GM19240 (cell line): ENCODE measurements around the gene ZSWIM7.

Experiments
- DNase-seq: peaks from one replicate; pipeline ENCODE4 v3.0.0; 2011; ENCODE audit warnings: low spot score; ENCODE audit not compliant: insufficient read length

ZSWIM7 gene, protein sequence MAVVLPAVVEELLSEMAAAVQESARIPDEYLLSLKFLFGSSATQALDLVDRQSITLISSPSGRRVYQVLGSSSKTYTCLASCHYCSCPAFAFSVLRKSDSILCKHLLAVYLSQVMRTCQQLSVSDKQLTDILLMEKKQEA

DNA sequence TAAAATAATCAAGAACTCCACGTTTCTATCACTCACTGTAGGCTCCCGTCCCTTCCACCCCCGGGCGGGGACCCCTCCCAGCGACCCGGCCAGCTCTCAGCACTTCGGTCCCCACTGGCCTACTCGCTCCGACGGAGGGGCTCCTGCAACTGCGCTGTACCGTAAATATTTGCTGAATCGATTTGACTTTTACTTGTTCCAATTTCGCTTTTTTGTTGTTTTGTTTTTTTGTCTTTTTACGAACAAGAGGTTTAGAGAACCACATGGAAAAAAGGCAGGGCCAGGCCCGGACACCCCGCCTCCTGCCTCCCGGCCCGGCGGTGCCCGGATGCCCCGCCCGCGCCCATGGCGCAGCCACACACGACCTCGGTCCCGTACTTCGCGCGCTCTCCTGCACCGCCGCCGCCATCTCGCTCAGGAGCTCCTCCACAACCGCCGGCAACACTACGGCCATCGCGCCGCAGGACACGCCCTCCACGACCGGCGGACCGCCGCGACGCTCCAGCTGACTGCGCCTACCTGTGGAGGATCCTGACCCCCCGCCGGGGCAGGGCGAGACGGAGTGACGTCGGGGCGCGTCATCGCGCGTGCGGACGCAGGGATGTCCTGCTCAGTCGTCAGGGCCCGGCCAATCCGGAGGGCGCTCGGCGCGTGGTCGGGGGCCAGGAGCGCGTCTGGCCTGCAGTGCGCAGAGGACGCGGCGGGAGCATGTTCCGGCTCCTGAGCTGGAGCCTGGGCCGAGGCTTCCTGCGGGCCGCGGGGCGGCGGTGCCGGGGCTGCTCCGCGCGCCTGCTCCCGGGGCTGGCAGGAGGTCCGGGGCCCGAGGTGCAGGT lies at the start of gene ZSWIM7, which contains the start of gene TTC19:
Gene ZSWIM7 (minus strand): TSS at position 564 of the 833 bp plus-strand sequence. CDS start 110 bp downstream, at position 454.
Gene TTC19 (plus strand): TSS at position 684 of the 833 bp plus-strand sequence. CDS start 25 bp downstream, at position 709.
- DNase-seq = peak; percentile 91

DNA sequence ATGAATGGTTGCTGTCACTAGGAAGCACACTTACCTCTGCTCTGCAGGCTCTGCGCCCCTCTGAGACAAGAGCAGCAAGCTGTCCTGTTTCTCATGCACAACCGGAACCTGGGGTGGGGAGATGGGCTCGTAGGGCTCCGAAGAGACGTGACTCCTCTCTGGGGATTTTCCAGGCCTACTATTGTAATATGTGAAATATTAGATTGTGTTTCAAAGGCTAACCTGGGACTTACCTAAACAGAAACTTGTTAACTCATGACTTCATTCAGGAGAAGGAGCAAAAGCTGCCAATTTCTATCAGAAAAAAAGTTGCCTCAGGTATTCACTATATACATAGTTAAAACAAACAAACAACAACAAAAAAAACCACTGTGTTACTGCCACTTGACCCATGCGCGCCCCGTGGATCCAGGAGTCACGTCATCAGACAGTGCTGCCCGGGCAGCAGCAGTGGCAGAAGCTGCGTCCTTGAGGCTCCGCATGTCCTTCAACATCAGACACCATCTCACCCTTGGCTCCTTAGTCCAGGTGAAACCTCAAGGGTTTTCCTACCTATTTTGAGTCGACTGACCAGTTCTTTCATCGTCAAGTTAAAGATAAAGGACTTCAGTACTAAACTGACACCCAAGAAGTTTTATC lies 49.4 kb upstream of the ZSWIM7 start:
- DNase-seq = no peak

DNA sequence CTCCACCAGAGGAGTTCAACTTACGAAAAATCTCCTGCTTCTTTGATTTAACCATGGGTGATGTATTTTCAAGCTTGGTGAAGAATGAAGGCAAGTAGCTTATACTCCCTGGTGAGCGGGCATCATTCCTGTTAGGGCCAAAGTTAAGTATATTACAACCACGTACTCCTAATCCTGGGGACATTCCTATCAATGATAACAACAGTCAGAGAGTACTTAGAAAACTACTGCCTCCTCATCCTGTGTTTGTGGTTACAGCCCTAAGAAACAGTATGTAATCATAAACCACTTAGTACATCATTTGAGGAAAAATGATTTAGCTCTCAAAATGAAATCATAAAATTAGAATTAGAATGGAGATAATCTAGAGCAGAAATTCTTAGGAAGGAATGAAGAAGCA lies 47.5 kb upstream of the ZSWIM7 start:
- DNase-seq = no peak

DNA sequence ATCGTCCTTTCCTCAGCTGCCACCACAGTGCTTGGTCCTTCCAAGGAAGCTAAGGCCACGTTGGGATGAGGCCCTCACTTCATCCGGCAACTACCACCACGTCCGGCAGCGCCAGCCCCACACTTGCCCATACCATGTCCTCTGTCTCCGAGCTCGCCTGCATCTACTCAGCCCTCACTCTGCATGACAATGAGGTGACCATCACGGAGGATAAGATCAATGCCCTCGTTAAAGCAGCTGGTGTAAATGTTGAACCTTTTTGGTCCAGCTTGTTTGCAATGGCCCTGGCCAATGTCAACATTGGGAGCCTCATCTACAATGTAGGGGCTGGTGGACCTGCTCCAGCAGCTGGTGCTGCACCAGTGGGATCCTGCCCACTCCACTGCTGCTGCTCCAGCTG lies 45.0 kb upstream of the ZSWIM7 start:
- DNase-seq = no peak

DNA sequence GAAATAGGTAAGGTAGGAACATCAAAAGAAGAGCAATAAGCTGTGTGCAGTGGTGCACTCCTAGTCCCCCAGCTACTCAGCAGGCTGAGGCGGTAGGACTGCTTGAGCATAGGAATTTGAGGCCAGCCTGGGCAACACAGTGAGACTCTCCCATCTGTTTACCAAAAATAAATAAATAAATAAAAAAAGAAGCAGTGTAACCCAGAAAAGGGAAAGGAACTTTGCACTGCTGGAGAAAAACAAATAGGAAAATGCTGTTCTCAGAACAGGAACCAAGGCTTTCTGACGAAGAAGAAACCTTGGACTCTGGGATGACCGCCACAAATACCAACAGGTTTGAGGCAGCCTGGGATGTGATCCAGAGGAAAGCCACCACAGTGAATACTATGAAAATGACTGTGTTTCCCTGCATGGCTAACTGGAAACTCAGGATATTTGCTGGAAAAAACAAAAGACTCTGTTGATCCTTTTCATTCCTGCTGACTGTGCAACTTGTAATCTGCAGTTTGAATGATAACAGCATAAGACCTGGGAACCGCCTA lies 41.3 kb upstream of the ZSWIM7 start:
- DNase-seq = no peak

DNA sequence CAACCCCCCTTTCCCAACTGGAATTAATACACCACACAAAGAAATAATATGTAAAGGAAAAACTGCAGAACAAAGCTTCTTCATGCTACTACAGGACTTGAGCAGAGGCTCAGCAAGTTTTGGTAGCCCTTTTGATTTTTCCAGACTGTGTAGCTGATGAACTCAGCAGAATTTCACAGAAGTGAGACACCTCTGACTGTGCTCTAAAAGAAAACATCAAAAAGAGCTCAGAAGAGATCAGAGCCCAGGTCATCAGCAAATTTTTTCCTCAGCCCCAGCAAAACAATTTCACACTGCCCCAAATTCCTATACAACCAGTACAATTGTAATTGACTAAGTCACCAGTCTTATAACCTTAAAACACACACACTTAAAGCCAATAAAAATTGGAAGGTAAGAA lies 38.1 kb upstream of the ZSWIM7 start:
- DNase-seq = no peak

DNA sequence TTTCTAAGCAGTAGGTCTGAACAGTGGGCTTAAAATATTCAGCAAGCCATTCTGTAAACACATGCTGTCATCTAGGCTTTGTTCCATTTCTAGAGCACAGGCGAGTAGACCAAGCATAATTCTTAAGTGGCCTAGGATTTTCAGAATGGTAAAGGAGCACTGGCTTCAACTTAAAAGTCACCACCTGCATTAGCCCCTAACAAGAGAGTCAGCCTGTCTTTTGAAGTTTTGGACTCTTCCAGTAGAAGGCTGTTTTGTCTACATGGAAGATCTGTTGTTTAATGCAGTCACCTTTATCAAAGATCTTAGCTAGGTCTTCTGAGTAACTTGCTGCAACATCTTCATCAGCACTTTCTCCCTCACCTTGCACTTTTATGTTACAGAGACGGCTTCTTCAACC lies 36.8 kb upstream of the ZSWIM7 start:
- no peak for DNase-seq

DNA sequence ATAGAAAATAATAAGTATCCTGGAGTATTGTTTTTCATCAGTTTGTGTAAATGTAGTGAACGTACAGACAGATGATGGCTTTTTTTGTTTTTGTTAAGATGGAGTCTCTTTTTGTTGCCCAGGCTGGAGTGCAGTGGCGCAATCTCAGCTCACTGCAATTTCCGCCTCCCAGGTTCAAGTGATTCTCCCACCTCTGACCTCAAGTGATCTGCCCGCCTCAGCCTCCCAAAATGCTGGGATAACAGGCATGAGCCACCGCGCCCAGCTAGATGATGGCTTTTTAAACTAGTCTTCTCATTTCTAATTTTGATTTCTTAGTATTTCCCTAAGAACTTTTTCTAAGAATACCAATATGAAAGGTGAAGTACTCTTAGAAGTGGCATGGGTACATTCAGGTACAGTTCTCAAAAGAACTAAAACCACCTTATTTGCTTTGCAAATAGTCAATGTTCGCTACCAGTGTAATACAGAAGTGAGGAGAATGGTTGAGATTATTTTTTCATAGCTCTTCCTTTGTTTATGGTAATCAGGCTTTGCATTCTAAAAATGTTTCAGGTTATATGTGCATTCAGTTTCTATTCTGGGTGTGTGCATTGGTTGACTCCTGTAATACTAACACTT lies 34.3 kb upstream of the ZSWIM7 start:
- DNase-seq = no peak

DNA sequence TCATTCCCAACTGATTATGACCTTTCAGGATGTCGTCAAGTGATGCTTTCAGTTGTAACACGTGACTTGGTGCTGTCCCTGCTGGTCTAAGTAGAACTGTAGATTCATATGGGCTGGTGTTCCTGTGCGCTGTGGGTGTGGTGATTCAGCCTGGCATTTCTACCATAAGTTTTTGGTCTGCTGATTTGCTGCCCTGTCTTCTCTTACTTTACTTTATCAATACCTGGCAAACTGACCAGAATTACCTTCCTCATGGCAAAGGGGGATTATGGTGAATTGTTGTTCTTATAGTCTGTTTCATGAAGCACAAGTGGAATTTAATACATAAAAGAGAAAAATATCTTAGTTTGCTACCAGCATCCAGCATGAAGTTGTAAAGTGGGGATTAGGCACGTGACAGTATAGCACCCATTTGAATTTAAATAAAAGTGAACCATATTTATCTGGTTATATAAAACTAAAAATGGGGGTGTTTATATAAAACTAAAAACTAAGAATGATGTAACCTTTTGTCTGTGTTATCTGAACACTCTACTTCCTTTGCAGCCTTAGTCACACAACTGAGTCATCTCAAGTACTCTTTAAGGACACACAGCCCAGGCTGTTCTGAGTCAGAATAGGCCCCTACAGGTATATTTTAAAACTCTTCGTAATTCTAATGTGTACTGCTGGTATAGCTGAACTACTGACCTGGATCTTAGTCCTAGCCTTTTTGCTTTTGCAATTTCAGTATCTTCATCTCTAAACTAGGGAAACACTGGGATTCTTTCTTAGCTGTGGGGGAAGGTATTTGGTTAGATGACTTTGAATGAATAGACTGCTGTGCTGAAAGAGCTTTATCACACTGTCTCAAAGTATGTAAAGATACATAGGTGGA lies 28.4 kb upstream of the ZSWIM7 start:
- peak; percentile 15 for DNase-seq

DNA sequence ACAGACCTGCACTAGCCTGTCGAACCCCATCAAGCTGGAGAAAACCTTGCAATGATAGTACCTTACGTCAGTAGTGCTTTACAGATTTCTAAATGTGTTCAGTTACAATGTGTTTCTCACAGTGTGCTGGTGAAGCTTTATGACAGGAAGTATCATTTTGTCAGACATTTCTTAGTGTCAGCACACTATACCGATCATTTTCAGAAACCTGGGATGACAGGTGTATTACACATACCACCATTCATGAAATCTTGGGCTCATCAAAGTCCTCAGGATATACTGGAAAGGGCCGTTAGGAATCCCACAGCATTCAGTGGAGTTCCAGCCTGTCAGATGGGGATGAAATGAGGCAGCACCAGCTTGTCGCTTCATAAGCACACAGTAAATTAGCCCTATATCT lies 27.4 kb upstream of the ZSWIM7 start:
- DNase-seq = no peak

DNA sequence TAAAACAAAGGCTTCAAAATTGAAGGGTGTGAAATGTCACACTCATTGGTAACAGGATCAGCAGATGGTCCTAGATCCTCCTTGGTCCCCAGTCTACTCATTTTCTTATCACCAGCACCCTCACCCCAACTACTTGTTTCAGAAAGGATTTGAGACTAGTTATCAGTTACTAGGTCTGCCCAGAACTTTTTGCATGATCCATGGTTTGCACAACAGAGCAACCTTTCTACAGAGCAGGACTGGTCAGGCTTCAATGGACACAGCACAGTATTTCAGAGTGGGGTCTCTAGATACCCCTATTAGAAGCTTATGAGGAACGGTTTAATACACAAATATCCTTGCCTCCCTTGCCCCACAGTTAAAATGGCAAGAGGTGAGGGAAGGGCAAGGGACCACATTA lies 25.7 kb upstream of the ZSWIM7 start:
- no peak for DNase-seq

DNA sequence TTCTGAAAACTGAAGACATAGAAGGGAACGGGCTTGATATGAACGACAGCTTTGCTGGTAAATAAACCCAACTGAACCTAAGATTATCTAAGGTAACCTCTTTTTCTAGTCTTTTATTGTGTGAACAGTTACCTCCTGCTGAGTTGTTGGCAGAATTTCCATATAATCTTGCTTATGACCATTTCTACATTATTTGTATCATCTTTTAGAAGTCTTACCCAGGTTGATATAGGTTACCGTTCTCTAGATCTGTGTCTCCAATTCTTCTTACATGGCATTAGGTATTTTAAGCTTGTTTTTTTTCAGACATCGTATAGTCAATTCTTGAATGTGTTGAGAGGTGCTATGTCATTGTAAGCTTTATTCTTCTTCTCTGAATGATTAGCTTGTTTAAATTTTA lies 24.4 kb upstream of the ZSWIM7 start:
- DNase-seq = no peak

DNA sequence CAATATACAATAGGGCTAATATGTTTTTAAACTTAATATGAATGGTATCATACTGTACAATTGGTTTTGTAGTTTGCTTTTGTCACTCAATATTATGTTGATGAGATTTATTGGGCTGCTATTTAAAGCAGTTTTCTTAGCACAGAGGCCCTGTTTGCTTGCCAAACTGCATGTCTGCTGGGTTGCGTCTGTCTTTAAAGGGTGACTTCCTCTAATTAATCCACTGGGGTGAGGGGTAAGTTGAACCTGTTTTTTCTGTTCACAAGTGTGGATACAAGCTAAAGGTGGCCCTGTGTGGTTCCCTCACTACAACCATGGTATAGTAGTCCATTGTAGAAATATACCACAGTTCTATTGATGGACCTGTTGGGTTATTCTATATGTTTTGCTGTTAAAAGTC lies 19.8 kb upstream of the ZSWIM7 start:
- no peak for DNase-seq

DNA sequence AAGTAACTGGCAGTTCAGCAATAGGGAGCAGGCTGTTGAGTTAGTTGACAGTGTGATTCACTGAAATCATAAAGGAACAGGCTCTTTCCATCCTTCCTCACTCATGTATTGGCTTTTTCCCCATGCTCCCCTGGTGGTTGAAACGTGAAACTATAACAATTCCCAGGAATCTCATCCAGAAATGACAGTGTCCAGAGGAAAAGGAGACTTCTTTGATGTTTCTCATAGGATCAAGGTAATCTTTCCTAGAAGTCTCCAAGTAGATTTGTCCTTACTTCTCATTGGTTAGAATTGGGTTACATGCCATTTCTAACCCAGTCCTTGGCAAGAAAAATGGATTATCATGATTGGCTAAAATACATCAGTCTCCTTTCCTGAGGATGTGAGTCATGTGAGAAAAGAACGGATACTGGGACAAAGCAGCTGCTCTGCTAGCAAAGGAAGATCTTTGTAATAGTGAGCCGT lies 14.5 kb upstream of the ZSWIM7 start:
- DNase-seq = no peak

DNA sequence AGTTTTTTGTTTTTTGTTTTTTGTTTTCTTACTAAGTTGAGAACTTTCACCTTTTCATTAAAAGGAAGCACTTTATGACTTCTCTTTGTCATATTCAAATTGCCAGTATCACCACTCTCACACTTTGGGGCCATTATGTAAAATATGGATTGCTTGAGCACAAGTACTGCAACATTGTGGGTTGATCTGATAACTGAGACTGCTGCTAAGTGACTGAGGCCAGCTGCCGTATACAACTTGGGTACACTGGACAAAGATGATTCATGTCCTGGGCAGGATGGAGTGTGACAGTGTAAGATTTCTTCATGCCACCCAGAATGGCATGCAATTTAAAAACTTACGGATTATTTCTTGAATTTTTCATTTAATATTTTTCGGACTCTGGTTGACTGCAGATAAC lies 7.9 kb upstream of the ZSWIM7 start:
- DNase-seq = no peak

DNA sequence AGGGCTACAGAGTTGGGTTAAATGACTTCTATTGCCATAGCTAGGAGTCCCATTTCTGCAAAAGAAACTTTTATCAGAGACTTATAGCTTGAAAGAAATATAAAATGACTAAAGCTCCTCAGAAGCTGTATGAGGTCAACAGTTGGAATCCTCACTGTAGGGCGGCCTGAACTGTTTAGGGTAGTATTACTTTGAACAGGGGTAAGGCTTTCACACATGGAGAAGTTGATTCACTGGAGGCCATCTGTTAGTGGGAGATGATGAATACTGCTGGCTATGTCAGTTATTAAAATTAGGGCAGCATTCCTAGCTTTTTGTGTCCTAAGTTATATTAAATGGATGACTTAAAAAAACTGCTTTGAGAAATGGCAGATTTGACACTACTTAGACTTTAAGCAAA lies 6.1 kb upstream of the ZSWIM7 start:
- DNase-seq = no peak

DNA sequence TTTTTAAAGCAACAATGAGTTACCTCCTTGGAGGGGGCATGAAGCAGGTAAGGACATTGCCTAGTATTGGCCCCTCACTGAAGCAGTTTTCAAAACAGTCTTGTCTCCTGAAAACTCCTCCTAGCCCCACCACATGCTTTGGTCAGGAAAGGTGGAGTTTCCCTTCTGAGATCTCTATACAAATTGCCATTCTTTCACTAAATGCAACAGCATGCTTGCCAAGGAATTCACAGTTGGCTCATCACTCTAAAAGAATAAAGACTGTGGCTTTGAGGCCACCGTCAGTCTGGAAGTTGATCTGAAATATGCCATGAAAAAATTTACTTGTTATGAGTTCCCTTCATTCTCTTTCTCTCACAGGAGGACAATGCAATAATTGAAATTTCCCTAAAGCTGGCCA lies 4.3 kb upstream of the ZSWIM7 start:
- DNase-seq = no peak

DNA sequence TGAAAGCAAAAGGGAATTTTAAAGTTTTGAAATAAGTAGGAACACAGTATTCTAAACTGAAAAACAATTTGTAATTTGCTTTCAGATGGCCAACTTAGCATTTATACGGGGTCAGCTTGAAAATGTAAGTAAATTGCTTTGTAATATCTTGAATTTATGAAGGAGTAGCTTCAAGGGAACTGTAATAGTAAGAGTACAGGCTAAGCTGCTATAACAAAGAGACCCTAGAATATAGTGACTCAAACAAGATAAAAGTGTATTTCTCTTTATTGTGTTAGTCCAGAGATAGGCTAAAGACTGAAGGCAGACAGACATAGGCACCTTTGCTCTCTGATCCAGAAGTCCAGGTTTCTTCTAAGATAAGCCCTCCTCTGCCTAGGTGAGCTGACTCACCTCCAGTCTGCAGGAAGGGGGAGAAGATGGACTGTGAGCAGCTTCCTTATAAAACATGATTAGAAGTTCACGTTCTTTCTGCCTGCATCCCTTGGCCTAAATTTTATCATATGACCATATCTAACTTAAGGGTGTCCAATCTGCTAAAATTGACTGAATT lies 3.3 kb upstream of the ZSWIM7 start:
- DNase-seq = no peak

DNA sequence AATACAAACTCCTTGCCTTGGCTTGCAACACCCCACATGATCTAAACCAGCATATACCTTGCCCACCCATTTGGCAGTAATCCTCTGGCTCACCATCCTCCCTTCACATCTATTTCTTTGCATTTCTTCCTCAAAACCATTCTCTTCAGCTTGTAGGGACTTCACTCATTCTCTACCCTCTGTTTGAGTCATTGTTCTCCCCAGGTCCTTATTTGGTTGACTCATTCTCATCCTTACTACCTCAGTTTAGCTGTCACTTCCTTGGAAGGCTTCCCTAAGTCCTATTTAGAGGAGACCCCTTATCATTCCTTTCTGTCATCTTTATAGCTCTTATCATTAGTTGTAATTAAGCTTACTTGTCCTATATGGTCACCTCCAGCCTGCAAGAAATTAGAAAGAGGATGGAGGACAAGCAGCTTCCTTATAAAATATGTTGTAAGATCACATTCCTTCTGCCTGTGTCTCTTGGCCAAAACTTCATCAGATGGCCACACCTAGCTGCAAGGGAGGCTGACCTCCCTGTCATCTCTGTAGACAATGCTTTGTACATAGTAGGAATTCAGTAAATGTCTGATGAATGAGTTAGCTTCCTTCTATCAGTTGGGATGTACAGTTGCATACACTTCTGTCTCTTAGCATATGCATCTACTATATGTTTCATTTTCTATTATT lies 1.9 kb upstream of the ZSWIM7 start:
- DNase-seq = no peak
